HepG2 (cell line): ENCODE results near the gene PROX2. TPM values are rescaled to one million over a fixed set of nuclear protein-coding genes. Genes with fewer than 3 reads are reported as not detected.

Experiments
- FOSL2 ChIP-seq: sonication (generic); formaldehyde crosslinking; IDR thresholded peaks from 2 replicates; pipeline ENCODE4 v1.4.0; 2020; ENCODE audit warnings: missing genetic modification reagents
- GTF2F1 ChIP-seq: fragments of 150-350 bp; IDR thresholded peaks from 2 replicates; pipeline ENCODE4 v1.6.1; 2014; ENCODE audit warnings: low read length
- IKZF1 ChIP-seq: fragments of 450-650 bp; IDR thresholded peaks from 2 replicates; pipeline ENCODE4 v1.7.1; 2016
- NFKBIZ ChIP-seq: IDR thresholded peaks from 2 replicates; pipeline ENCODE4 v1.6.1; 2018; ENCODE audit warnings: missing genetic modification reagents, missing compliant biosample characterization
- PAWR ChIP-seq: sonication (generic); formaldehyde crosslinking; IDR thresholded peaks from 2 replicates; pipeline ENCODE4 v1.4.0; 2020; ENCODE audit warnings: missing genetic modification reagents, mild to moderate bottlenecking, borderline replicate concordance
- POLR2AphosphoS5 ChIP-seq: IDR thresholded peaks from 2 replicates; pipeline ENCODE4 v1.6.1; 2012; ENCODE audit warnings: low read depth, low read length
- SALL2 ChIP-seq: sonication (generic); formaldehyde crosslinking; IDR thresholded peaks from 2 replicates; pipeline ENCODE4 v1.8.1; 2023; ENCODE audit warnings: mild to moderate bottlenecking, missing genetic modification reagents, inconsistent platforms
- SAP130 ChIP-seq: IDR thresholded peaks from 2 replicates; pipeline ENCODE4 v1.6.1; 2016; ENCODE audit warnings: low read depth
- TGIF2 ChIP-seq: IDR thresholded peaks from 2 replicates; pipeline ENCODE4 v1.6.1; 2016; ENCODE audit warnings: control low read depth, missing compliant biosample characterization
- YEATS2 ChIP-seq: sonication (generic); formaldehyde crosslinking; IDR thresholded peaks from 2 replicates; pipeline ENCODE4 v1.4.0; 2020; ENCODE audit warnings: missing genetic modification reagents, borderline replicate concordance
- ZFP36 ChIP-seq: fragments of 150-350 bp; IDR thresholded peaks from 2 replicates; pipeline ENCODE4 v1.6.1; 2018; ENCODE audit warnings: borderline replicate concordance, low read length, low read depth; ENCODE audit not compliant: partially characterized antibody
- ZFP90 ChIP-seq: sonication (generic); formaldehyde crosslinking; IDR thresholded peaks from 2 replicates; pipeline ENCODE4 v1.8.0; 2022; ENCODE audit warnings: missing genetic modification reagents, mild to moderate bottlenecking, inconsistent platforms, borderline replicate concordance
- ZNF143 ChIP-seq: sonication (generic); formaldehyde crosslinking; IDR thresholded peaks from 2 replicates; pipeline ENCODE4 v1.4.0; 2020; ENCODE audit warnings: missing genetic modification reagents
- ZNF24 ChIP-seq: fragments of 450-650 bp; IDR thresholded peaks from 2 replicates; pipeline ENCODE4 v1.6.1; 2017; ENCODE audit warnings: antibody characterized with exemption, mild to moderate bottlenecking
- polyA plus RNA-seq, 8 experiments: library from polyadenylated mRNA; depleted of rRNA in 3 of 8; stranded (reverse) in 7 of 8; unstranded in 1 of 8; fragments of >200 nt; fragmentation: Illumina TruSeq in 4 of 8; extraction: Trizol in 4 of 8; gene quantifications; 2 replicates each; pipeline versions ENCODE4 v1.2.1 to v1.2.3, GENCODE V29; 2011 to 2016; ENCODE audit warnings: low read depth in 4 of 8, missing spikeins in 1 of 8, mixed read lengths in 1 of 8; ENCODE audit not compliant: insufficient read depth in 1 of 8
- total RNA-seq, 5 experiments: library from RNA; depleted of rRNA; stranded (reverse); fragments of >200 nt; fragmentation: Illumina TruSeq; extraction: Trizol; gene quantifications; 2 replicates each; pipeline ENCODE4 v1.2.3, GENCODE V29; 2016; ENCODE audit warnings: low read depth in 1 of 5
- TF ChIP-seq, protein P1 (sequence below), 2 experiments: fragments of 450-650 bp in 1 of 2; sonication (generic) in 1 of 2; formaldehyde crosslinking; IDR thresholded peaks; 2 replicates each; pipeline versions ENCODE4 v1.5.0 to v1.8.0; 2020 to 2022; ENCODE audit warnings: mild to moderate bottlenecking in 1 of 2, missing genetic modification reagents in 1 of 2
- TF ChIP-seq, protein P2 (sequence below): sonication (generic); formaldehyde crosslinking; IDR thresholded peaks from 2 replicates; pipeline ENCODE4 v1.4.0; 2020; ENCODE audit warnings: mild to moderate bottlenecking, missing genetic modification reagents
- TF ChIP-seq, protein P3 (sequence below): conservative IDR thresholded peaks from 2 replicates; pipeline ENCODE4 v1.6.1; 2018; ENCODE audit warnings: missing genetic modification reagents
- TF ChIP-seq, protein P4 (sequence below): sonication (generic); IDR thresholded peaks from 2 replicates; pipeline ENCODE4 v1.6.1; 2016; ENCODE audit warnings: low read depth, borderline replicate concordance

PROX2 gene
- total and polyA plus RNA-seq, 2 of the 13 experiments (the other 11 are each of a cell fraction or from before 2014, with no cell fraction given): not detected

DNA sequence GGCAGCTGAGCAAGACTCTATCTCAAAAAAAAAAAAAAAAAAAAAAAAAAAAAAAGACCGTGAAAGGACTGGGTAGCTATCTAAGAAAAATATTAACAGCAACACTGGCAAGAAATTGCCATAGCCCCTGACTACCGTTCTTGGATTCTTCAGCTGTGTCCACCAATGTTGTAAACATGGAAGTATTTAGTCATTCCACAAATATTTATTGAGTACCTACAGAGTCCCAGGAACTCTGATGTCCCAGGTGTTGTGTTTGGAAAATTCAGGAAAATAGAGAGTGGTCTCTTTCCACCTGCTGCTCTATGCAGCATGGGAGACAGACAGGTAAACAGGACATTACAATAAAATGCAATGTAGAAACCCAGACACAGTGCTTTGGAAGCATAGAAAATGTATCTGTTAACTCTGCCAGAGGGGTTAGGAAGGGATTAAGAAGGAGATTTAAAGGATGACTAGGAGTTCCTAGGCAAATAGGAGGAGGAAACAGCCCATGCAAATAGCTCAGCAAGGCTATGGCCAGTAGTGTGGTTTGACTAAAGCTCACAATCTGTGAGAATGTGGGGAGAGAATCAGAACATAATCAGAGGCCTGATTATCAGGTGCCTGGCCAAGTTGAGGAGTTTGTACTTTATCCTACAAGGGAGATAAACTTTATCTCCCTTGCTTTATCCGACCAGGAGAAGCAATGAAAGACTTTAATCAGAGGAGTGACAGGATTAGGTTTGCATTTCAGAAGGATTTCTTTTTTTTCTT lies 3.7 kb upstream of the PROX2 start (continued):
- TF ChIP-seq, protein P1, sequence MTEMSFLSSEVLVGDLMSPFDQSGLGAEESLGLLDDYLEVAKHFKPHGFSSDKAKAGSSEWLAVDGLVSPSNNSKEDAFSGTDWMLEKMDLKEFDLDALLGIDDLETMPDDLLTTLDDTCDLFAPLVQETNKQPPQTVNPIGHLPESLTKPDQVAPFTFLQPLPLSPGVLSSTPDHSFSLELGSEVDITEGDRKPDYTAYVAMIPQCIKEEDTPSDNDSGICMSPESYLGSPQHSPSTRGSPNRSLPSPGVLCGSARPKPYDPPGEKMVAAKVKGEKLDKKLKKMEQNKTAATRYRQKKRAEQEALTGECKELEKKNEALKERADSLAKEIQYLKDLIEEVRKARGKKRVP (CRISPR knock-in tag; IDR thresholded peaks at IDR 0.05): peak in 1 of 2 experiments; percentile 67; a peak in 1 of 4 replicates
- peak; percentile 49; the same call in 1 of the 2 replicates for TF ChIP-seq FOSL2 (CRISPR knock-in tag)
- TF ChIP-seq, protein P2, sequence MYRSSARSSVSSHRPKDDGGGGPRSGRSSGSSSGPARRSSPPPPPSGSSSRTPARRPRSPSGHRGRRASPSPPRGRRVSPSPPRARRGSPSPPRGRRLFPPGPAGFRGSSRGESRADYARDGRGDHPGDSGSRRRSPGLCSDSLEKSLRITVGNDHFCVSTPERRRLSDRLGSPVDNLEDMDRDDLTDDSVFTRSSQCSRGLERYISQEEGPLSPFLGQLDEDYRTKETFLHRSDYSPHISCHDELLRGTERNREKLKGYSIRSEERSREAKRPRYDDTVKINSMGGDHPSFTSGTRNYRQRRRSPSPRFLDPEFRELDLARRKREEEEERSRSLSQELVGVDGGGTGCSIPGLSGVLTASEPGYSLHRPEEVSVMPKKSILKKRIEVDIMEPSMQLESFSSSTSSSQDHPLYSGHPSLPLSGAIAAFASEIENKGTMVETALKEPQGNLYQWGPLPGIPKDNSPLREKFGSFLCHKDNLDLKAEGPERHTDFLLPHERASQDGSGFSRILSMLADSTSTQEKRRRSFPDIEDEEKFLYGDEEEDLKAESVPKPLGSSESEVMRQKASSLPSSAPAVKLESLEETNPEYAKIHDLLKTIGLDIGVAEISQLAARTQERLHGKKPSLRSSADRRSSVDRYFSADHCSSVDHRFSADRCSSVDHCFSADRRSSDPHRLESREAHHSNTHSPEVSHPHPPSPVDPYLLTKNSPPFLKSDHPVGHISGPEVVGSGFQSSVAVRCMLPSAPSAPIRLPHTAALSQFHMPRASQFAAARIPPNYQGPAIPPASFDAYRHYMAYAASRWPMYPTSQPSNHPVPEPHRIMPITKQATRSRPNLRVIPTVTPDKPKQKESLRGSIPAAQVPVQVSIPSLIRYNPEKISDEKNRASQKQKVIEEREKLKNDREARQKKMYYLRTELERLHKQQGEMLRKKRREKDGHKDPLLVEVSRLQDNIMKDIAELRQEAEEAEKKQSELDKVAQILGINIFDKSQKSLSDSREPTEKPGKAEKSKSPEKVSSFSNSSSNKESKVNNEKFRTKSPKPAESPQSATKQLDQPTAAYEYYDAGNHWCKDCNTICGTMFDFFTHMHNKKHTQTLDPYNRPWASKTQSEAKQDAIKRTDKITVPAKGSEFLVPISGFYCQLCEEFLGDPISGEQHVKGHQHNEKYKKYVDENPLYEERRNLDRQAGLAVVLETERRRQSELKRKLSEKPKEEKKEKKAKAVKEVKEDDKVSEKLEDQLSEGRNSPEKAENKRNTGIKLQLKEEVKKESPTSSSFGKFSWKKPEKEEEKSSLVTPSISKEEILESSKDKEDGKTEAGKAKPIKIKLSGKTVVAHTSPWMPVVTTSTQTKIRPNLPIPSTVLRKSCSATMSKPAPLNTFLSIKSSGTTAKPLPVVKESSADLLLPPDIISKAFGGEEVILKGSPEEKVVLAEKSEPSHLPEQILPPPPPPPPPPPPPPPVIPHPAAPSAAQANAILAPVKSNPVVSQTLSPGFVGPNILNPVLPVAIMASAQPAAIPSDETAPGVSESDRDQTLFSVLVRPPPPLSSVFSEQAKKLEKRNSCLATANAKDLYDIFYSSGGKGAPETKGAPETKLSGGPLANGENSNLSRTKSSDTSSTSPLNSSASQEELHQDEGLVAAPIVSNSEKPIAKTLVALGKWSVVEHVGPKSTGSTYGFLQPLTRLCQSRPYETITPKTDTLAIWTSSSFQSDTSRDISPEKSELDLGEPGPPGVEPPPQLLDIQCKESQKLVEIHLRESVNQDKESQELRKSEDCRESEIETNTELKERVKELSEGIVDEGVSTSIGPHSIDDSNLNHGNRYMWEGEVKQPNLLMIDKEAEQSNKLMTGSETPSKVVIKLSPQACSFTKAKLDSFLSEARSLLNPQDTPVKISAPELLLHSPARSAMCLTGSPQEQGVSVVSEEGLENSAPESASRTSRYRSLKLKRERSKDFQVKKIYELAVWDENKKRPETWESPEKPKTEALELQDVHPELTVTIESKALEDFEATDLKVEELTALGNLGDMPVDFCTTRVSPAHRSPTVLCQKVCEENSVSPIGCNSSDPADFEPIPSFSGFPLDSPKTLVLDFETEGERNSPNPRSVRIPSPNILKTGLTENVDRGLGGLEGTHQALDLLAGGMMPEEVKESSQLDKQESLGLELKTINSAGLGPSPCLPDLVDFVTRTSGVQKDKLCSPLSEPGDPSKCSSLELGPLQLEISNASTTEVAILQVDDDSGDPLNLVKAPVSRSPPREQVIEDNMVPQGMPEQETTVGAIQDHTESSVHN (CRISPR knock-in tag): no peak
- peak; percentile 59 for TF ChIP-seq SAP130 (CRISPR knock-in tag)
- TF ChIP-seq ZNF24: no peak
- TF ChIP-seq ZNF143 (CRISPR knock-in tag): no peak
- TF ChIP-seq, protein P3, sequence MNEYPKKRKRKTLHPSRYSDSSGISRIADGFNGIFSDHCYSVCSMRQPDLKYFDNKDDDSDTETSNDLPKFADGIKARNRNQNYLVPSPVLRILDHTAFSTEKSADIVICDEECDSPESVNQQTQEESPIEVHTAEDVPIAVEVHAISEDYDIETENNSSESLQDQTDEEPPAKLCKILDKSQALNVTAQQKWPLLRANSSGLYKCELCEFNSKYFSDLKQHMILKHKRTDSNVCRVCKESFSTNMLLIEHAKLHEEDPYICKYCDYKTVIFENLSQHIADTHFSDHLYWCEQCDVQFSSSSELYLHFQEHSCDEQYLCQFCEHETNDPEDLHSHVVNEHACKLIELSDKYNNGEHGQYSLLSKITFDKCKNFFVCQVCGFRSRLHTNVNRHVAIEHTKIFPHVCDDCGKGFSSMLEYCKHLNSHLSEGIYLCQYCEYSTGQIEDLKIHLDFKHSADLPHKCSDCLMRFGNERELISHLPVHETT (CRISPR knock-in tag): no peak
- TF ChIP-seq POLR2AphosphoS5: no peak
- TF ChIP-seq GTF2F1: no peak
- TF ChIP-seq NFKBIZ: no peak
- TF ChIP-seq ZFP90 (CRISPR knock-in tag): no peak
- no peak for TF ChIP-seq YEATS2
- TF ChIP-seq IKZF1: no peak
- TF ChIP-seq SALL2 (CRISPR knock-in tag): no peak
- TF ChIP-seq, protein P4, sequence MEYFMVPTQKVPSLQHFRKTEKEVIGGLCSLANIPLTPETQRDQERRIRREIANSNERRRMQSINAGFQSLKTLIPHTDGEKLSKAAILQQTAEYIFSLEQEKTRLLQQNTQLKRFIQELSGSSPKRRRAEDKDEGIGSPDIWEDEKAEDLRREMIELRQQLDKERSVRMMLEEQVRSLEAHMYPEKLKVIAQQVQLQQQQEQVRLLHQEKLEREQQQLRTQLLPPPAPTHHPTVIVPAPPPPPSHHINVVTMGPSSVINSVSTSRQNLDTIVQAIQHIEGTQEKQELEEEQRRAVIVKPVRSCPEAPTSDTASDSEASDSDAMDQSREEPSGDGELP: peak; percentile 57; the same call in 1 of the 2 replicates
- no peak for TF ChIP-seq TGIF2 (CRISPR knock-in tag)
- TF ChIP-seq ZFP36: no peak
- TF ChIP-seq PAWR (CRISPR knock-in tag): no peak
